Measurements from ENCODE around the gene CNTNAP5.

- TF ChIP-seq, protein P1, sequence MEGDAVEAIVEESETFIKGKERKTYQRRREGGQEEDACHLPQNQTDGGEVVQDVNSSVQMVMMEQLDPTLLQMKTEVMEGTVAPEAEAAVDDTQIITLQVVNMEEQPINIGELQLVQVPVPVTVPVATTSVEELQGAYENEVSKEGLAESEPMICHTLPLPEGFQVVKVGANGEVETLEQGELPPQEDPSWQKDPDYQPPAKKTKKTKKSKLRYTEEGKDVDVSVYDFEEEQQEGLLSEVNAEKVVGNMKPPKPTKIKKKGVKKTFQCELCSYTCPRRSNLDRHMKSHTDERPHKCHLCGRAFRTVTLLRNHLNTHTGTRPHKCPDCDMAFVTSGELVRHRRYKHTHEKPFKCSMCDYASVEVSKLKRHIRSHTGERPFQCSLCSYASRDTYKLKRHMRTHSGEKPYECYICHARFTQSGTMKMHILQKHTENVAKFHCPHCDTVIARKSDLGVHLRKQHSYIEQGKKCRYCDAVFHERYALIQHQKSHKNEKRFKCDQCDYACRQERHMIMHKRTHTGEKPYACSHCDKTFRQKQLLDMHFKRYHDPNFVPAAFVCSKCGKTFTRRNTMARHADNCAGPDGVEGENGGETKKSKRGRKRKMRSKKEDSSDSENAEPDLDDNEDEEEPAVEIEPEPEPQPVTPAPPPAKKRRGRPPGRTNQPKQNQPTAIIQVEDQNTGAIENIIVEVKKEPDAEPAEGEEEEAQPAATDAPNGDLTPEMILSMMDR (IDR thresholded peaks at IDR 0.05; ENCODE audit: control extremely low read depth in 1 of 3, insufficient read depth in 1 of 3, low read depth in 1 of 3, low read length in 3 of 3) = no peak
- TF ChIP-seq BRCA1 (IDR thresholded peaks at IDR 0.05; ENCODE audit: low read depth, low read length) = no peak
- TF ChIP-seq EGR1 (IDR thresholded peaks at IDR 0.05; ENCODE audit: borderline replicate concordance, low read depth, low read length) = no peak
- TF ChIP-seq SP2 (IDR thresholded peaks at IDR 0.05; ENCODE audit: low read length) = no peak
- no peak for TF ChIP-seq ATF2 (IDR thresholded peaks at IDR 0.05; ENCODE audit: low read length)
- TF ChIP-seq TCF12 (IDR thresholded peaks at IDR 0.05; ENCODE audit: low read depth, low read length) = no peak
- no peak for TF ChIP-seq CHD2 (IDR thresholded peaks at IDR 0.05; ENCODE audit: low read length)
- no peak for TF ChIP-seq YY1 (IDR thresholded peaks at IDR 0.05; ENCODE audit: low read depth, low read length)
Observed at GRCh38 chr2:124402274-124402673, 377.2 kb downstream of the CNTNAP5 start.

Measured in H1 (cell line).